Measurements from ENCODE around the gene GMCL2. TPM values are rescaled to one million over a fixed set of nuclear protein-coding genes. Genes with fewer than 3 reads are reported as not detected.

The GMCL2 gene
- polyA plus RNA-seq, 1 donor from 2014 or later = not detected

- Histone ChIP-seq H3K9ac (ENCODE audit: low read length) (no peak overlapping the region), H3K4me3 (ENCODE audit: low read length) (no peak overlapping the region), H3K36me3 (ENCODE audit: insufficient read depth, low read length) (no peaks in the 10 kb centered on the region), H3K27me3 (ENCODE audit: insufficient read depth, low read depth, low read length) (no peaks in the 10 kb centered on the region), H3K9me3 (ENCODE audit: low read length) (no peaks in the 10 kb centered on the region), H3K4me2 (ENCODE audit: low read length) (no peak overlapping the region), H3K27ac (ENCODE audit: low read length) (no peak overlapping the region), H2AFZ (ENCODE audit: low read depth, low read length) (no peak overlapping the region), H4K20me1 (ENCODE audit: insufficient read depth) (no peaks in the 10 kb centered on the region), H3K79me2 (replicated peaks; ENCODE audit: insufficient read depth, low read length) (no peaks in the 10 kb centered on the region), H3F3A (ENCODE audit: insufficient read depth, low read length, poor library complexity, severe bottlenecking) (no peaks in the 10 kb centered on the region), H3K9me2 (ENCODE audit: insufficient read depth, low read length) (no peaks in the 10 kb centered on the region)
- TF ChIP-seq EZH2 (IDR thresholded peaks at IDR 0.05; ENCODE audit: borderline replicate concordance, insufficient read depth, low read length, poor library complexity, severe bottlenecking) (no peak), MXI1 (conservative IDR thresholded peaks at IDR 0.05; ENCODE audit: poor library complexity, severe bottlenecking) (no peak), REST (IDR thresholded peaks at IDR 0.05; ENCODE audit: borderline replicate concordance) (no peak), SMC3 (conservative IDR thresholded peaks at IDR 0.05; ENCODE audit: poor library complexity) (no peak), TAF1 (IDR thresholded peaks at IDR 0.05; ENCODE audit: low read depth) (no peak), POLR2AphosphoS5 (IDR thresholded peaks at IDR 0.05) (no peak), RAD21 (conservative IDR thresholded peaks at IDR 0.05) (no peak)
Observed at GRCh38 chr5:178162481-178162880, 24.7 kb downstream of the GMCL2 start.

GRCh38 chr5:178160176-178160575, 27.0 kb downstream of the GMCL2 start:
- no peaks in the 10 kb centered on the region for H3K9me3 ChIP-seq (ENCODE audit: low read length)
- H3F3A ChIP-seq (ENCODE audit: insufficient read depth, low read length, poor library complexity, severe bottlenecking) = no peaks in the 10 kb centered on the region
- H3K27ac ChIP-seq (ENCODE audit: low read length) = no peak overlapping the region
- TF ChIP-seq POLR2AphosphoS5 (IDR thresholded peaks at IDR 0.05) (no peak), REST (IDR thresholded peaks at IDR 0.05; ENCODE audit: borderline replicate concordance) (no peak), MXI1 (conservative IDR thresholded peaks at IDR 0.05; ENCODE audit: poor library complexity, severe bottlenecking) (no peak), TAF1 (IDR thresholded peaks at IDR 0.05; ENCODE audit: low read depth) (no peak), SMC3 (conservative IDR thresholded peaks at IDR 0.05; ENCODE audit: poor library complexity) (no peak), EZH2 (IDR thresholded peaks at IDR 0.05; ENCODE audit: borderline replicate concordance, insufficient read depth, low read length, poor library complexity, severe bottlenecking) (no peak), RAD21 (conservative IDR thresholded peaks at IDR 0.05) (no peak), EP300 (conservative IDR thresholded peaks at IDR 0.05; ENCODE audit: poor library complexity, severe bottlenecking) (no peak), CTCF (IDR thresholded peaks at IDR 0.05; ENCODE audit: poor library complexity, severe bottlenecking) (no peak)
- H2AFZ ChIP-seq (ENCODE audit: low read depth, low read length) = no peak overlapping the region
- no peaks in the 10 kb centered on the region for H3K36me3 ChIP-seq (ENCODE audit: insufficient read depth, low read length)
- H3K27me3 ChIP-seq (ENCODE audit: insufficient read depth, low read depth, low read length) = no peaks in the 10 kb centered on the region
- no peaks in the 10 kb centered on the region for H4K20me1 ChIP-seq (ENCODE audit: insufficient read depth)
- H3K4me2 ChIP-seq (ENCODE audit: low read length) = no peak overlapping the region
- no peak overlapping the region for H3K4me3 ChIP-seq (ENCODE audit: low read length)
- no peaks in the 10 kb centered on the region for H3K79me2 ChIP-seq (replicated peaks; ENCODE audit: insufficient read depth, low read length)
- H3K9ac ChIP-seq (ENCODE audit: low read length) = no peak overlapping the region
- H3K9me2 ChIP-seq (ENCODE audit: insufficient read depth, low read length) = no peaks in the 10 kb centered on the region
